SK-N-SH treated with all-trans-retinoic acid at 6 μM for 48 hours (cell line): ENCODE results near the gene SLC29A3.

ENCODE experiments used
- ATAC-seq: fragments of 200-7000 bp; cut with Tn5 transposase; 3 replicates; pipeline ENCODE4 v1.9.1; 2020; ENCODE audit warnings: mild to moderate bottlenecking, moderate library complexity
- ARNTL ChIP-seq: fragments of 450-650 bp; formaldehyde crosslinking; IDR thresholded peaks from 2 replicates; pipeline ENCODE4 v1.5.0; 2020; ENCODE audit warnings: low read depth, mild to moderate bottlenecking, moderate library complexity, borderline replicate concordance
- BACH2 ChIP-seq: fragments of 250-450 bp; sonication (Bioruptor Pico); IDR thresholded peaks from 2 replicates; pipeline ENCODE4 v1.9.0; 2021; ENCODE audit warnings: mild to moderate bottlenecking, borderline replicate concordance
- CREB5 ChIP-seq: fragments of 250-450 bp; sonication (Bioruptor Pico); IDR thresholded peaks from 2 replicates; pipeline ENCODE4 v1.5.1; 2020; ENCODE audit warnings: low read depth, mild to moderate bottlenecking, moderate library complexity
- CSDC2 ChIP-seq: fragments of 250-450 bp; sonication (Bioruptor Pico); IDR thresholded peaks from 2 replicates; pipeline ENCODE4 v1.5.0; 2020; ENCODE audit warnings: mild to moderate bottlenecking, moderate library complexity
- CSRNP3 ChIP-seq: fragments of 250-450 bp; sonication (Bioruptor Pico); IDR thresholded peaks from 2 replicates; pipeline ENCODE4 v1.5.1; 2021; ENCODE audit warnings: mild to moderate bottlenecking, moderate library complexity
- ESRRG ChIP-seq: fragments of 250-450 bp; sonication (Bioruptor Pico); IDR thresholded peaks from 2 replicates; pipeline ENCODE4 v1.6.1; 2021; ENCODE audit warnings: mild to moderate bottlenecking
- GLIS3 ChIP-seq: fragments of 250-450 bp; sonication (Bioruptor Pico); IDR thresholded peaks from 2 replicates; pipeline ENCODE4 v1.5.0; 2020; ENCODE audit warnings: mild to moderate bottlenecking, moderate library complexity
- ISL1 ChIP-seq: fragments of 250-450 bp; sonication (Bioruptor Pico); IDR thresholded peaks from 2 replicates; pipeline ENCODE4 v2.1.2; 2022; ENCODE audit warnings: mild to moderate bottlenecking, moderate library complexity
- OSR1 ChIP-seq: fragments of 250-450 bp; sonication (Bioruptor Pico); IDR thresholded peaks from 2 replicates; pipeline ENCODE4 v1.8.0; 2022; ENCODE audit warnings: moderate library complexity, mild to moderate bottlenecking, inconsistent platforms
- PATZ1 ChIP-seq: fragments of 250-450 bp; sonication (Bioruptor Pico); IDR thresholded peaks from 2 replicates; pipeline ENCODE4 v1.8.0; 2020; ENCODE audit warnings: mild to moderate bottlenecking, moderate library complexity, borderline replicate concordance
- POU6F1 ChIP-seq: fragments of 250-450 bp; sonication (Bioruptor Pico); IDR thresholded peaks from 2 replicates; pipeline ENCODE4 v1.8.0; 2021; ENCODE audit warnings: low read depth, mild to moderate bottlenecking, moderate library complexity, borderline replicate concordance
- PPARA ChIP-seq: fragments of 250-450 bp; sonication (Bioruptor Pico); IDR thresholded peaks from 2 replicates; pipeline ENCODE4 v1.5.0; 2020; ENCODE audit warnings: mild to moderate bottlenecking, borderline replicate concordance
- RARB ChIP-seq: fragments of 250-450 bp; sonication (Bioruptor Pico); IDR thresholded peaks from 2 replicates; pipeline ENCODE4 v1.8.0; 2021; ENCODE audit warnings: mild to moderate bottlenecking, moderate library complexity
- SNAI2 ChIP-seq: fragments of 250-450 bp; sonication (Bioruptor Pico); IDR thresholded peaks from 2 replicates; pipeline ENCODE4 v1.5.0; 2020; ENCODE audit warnings: mild to moderate bottlenecking, moderate library complexity
- TCF4 ChIP-seq: fragments of 250-450 bp; sonication (Bioruptor Pico); IDR thresholded peaks from 2 replicates; pipeline ENCODE4 v1.8.0; 2021; ENCODE audit warnings: mild to moderate bottlenecking, moderate library complexity, borderline replicate concordance
- TOX ChIP-seq: fragments of 250-450 bp; sonication (Bioruptor Pico); IDR thresholded peaks from 2 replicates; pipeline ENCODE4 v1.8.0; 2021; ENCODE audit warnings: mild to moderate bottlenecking, moderate library complexity, borderline replicate concordance
- TSHZ2 ChIP-seq: fragments of 250-450 bp; sonication (Bioruptor Pico); IDR thresholded peaks from 2 replicates; pipeline ENCODE4 v1.5.0; 2020; ENCODE audit warnings: mild to moderate bottlenecking, moderate library complexity
- ZC3H10 ChIP-seq: fragments of 250-450 bp; sonication (Bioruptor Pico); IDR thresholded peaks from 2 replicates; pipeline ENCODE4 v1.5.1; 2021; ENCODE audit warnings: mild to moderate bottlenecking, moderate library complexity
- ZFP3 ChIP-seq: fragments of 250-450 bp; sonication (Bioruptor Pico); IDR thresholded peaks from 2 replicates; pipeline ENCODE4 v1.5.0; 2020; ENCODE audit warnings: mild to moderate bottlenecking, moderate library complexity
- ZFP30 ChIP-seq: fragments of 450-650 bp; formaldehyde crosslinking; IDR thresholded peaks from 2 replicates; pipeline ENCODE4 v1.5.0; 2022; ENCODE audit warnings: mild to moderate bottlenecking, moderate library complexity
- ZNF565 ChIP-seq: fragments of 450-650 bp; formaldehyde crosslinking; conservative IDR thresholded peaks from 2 replicates; pipeline ENCODE4 v1.5.0; 2020; ENCODE audit warnings: low read depth, mild to moderate bottlenecking, moderate library complexity
- ZNF70 ChIP-seq: fragments of 450-650 bp; formaldehyde crosslinking; IDR thresholded peaks from 2 replicates; pipeline ENCODE4 v1.5.0; 2020; ENCODE audit warnings: mild to moderate bottlenecking, moderate library complexity
- ZNF8 ChIP-seq: fragments of 450-650 bp; formaldehyde crosslinking; IDR thresholded peaks from 2 replicates; pipeline ENCODE4 v1.5.0; 2020; ENCODE audit warnings: mild to moderate bottlenecking, moderate library complexity

Gene SLC29A3

GRCh38 chr10:71303569-71303907 is 15.5 kb upstream of the SLC29A3 start:
- TF ChIP-seq ZNF70 (CRISPR knock-in tag), result no peak
- TF ChIP-seq ZFP30 (CRISPR knock-in tag), result no peak
- no peak for TF ChIP-seq PPARA
- no peak for TF ChIP-seq OSR1 (CRISPR knock-in tag)
- no peak for TF ChIP-seq PATZ1 (CRISPR knock-in tag)
- TF ChIP-seq ZNF8 (CRISPR knock-in tag), result no peak
- TF ChIP-seq ARNTL (CRISPR knock-in tag), result no peak
- no peak for TF ChIP-seq CREB5 (CRISPR knock-in tag)
- TF ChIP-seq RARB (CRISPR knock-in tag), result no peak
- TF ChIP-seq CSDC2, result no peak
- TF ChIP-seq GLIS3, result no peak
- TF ChIP-seq SNAI2 (CRISPR knock-in tag), result no peak
- TF ChIP-seq ESRRG (CRISPR knock-in tag), result no peak
- no peak for TF ChIP-seq CSRNP3 (CRISPR knock-in tag)
- TF ChIP-seq TCF4 (CRISPR knock-in tag), result no peak
- no peak for TF ChIP-seq ZNF565
- TF ChIP-seq POU6F1 (CRISPR knock-in tag), result no peak
- no peak for TF ChIP-seq ZC3H10 (CRISPR knock-in tag)
- TF ChIP-seq TSHZ2 (CRISPR knock-in tag), result no peak
- TF ChIP-seq TOX, result no peak
- no peak for ATAC-seq

GRCh38 chr10:71304914-71305313 is 14.1 kb upstream of the SLC29A3 start:
- no peak for ATAC-seq
- TF ChIP-seq GLIS3, result no peak
- no peak for TF ChIP-seq PPARA
- no peak for TF ChIP-seq OSR1 (CRISPR knock-in tag)
- TF ChIP-seq ISL1 (CRISPR knock-in tag), result no peak
- TF ChIP-seq ESRRG (CRISPR knock-in tag), result no peak
- TF ChIP-seq CREB5 (CRISPR knock-in tag), result no peak
- TF ChIP-seq ZNF70 (CRISPR knock-in tag), result no peak
- no peak for TF ChIP-seq ARNTL (CRISPR knock-in tag)
- no peak for TF ChIP-seq PATZ1 (CRISPR knock-in tag)
- no peak for TF ChIP-seq ZNF8 (CRISPR knock-in tag)
- no peak for TF ChIP-seq RARB (CRISPR knock-in tag)
- TF ChIP-seq CSDC2, result no peak
- no peak for TF ChIP-seq ZC3H10 (CRISPR knock-in tag)
- no peak for TF ChIP-seq ZFP30 (CRISPR knock-in tag)
- no peak for TF ChIP-seq ZNF565
- TF ChIP-seq TOX, result no peak
- no peak for TF ChIP-seq POU6F1 (CRISPR knock-in tag)
- TF ChIP-seq SNAI2 (CRISPR knock-in tag), result no peak
- no peak for TF ChIP-seq ZFP3 (CRISPR knock-in tag)
- no peak for TF ChIP-seq BACH2 (CRISPR knock-in tag)
